Rectal smooth muscle tissue (tissue), 1 donor: ENCODE data around the gene LRRC32.
"Not testable (repeated sequence)": the region's sequence is repeated elsewhere in the genome, so short reads cannot be mapped to it uniquely, and the experiment has no call there.

ENCODE experiments used
- H3K27ac ChIP-seq: one replicate; pipeline ENCODE4 v1.7.0; 2013; ENCODE audit warnings: low read depth, low read length, inconsistent platforms
- H3K27me3 ChIP-seq: one replicate; pipeline ENCODE4 v1.7.0; 2013; ENCODE audit warnings: low read length; ENCODE audit not compliant: control insufficient read depth, insufficient read depth
- H3K36me3 ChIP-seq: one replicate; pipeline ENCODE4 v1.7.0; 2013; ENCODE audit warnings: low read length; ENCODE audit not compliant: control insufficient read depth, insufficient read depth
- H3K4me1 ChIP-seq: one replicate; pipeline ENCODE4 v1.7.0; 2013; ENCODE audit warnings: low read length; ENCODE audit not compliant: control insufficient read depth, insufficient read depth
- H3K4me3 ChIP-seq: one replicate; pipeline ENCODE4 v1.7.0; 2013; ENCODE audit warnings: low read length
- H3K9ac ChIP-seq: one replicate; pipeline ENCODE4 v1.7.0; 2013; ENCODE audit warnings: low read length

Gene LRRC32

GRCh38 chr11:76623171-76623883 is 47.2 kb downstream of the LRRC32 start:
- H3K4me1 ChIP-seq: peaks cover 2% of the 10 kb centered on the region
- H3K36me3 ChIP-seq: no peaks in the 10 kb centered on the region
- H3K9ac ChIP-seq: no peak overlapping the region
- H3K27me3 ChIP-seq: no peaks in the 10 kb centered on the region
- H3K27ac ChIP-seq: no peak overlapping the region
- H3K4me3 ChIP-seq: no peak overlapping the region

DNA sequence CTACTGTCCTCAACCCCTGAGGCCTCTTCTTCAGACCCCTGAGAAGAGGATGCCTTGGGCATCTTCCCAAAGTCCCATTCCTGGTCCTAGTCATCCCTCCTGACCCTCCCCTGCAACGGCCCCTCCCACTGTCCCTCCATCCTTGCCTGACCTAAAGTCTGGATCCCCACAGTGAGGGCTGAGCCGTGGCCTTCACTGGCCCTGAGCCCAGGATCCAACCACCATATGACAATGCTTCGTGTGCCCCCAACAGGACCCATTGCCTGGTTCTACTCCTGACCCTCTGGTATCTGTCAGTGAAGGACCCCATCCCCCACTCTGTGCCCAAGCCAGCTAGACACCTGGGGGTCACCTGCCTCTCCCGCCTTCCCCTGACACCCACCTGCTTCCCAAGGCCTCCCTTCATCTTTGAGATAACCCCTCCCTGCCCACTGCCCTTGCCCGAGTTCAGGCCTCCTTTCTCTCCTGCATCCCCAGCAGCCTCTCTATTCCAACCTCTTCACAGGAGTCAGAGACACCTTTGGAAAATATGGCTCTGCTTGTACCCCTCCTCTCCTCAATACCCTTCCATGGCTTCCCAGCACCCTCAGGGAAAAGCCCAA is 48.0 kb downstream of the LRRC32 start:
- H3K4me1 ChIP-seq: peaks cover 2% of the 10 kb centered on the region
- H3K36me3 ChIP-seq: no peaks in the 10 kb centered on the region
- no peak overlapping the region for H3K4me3 ChIP-seq
- H3K9ac ChIP-seq: no peak overlapping the region
- H3K27me3 ChIP-seq: no peaks in the 10 kb centered on the region
- H3K27ac ChIP-seq: no peak overlapping the region

GRCh38 chr11:76621868-76622267 is 48.7 kb downstream of the LRRC32 start:
- Histone ChIP-seq H3K36me3 (no peaks in the 10 kb centered on the region), H3K4me3 (no peak overlapping the region), H3K27ac (no peak overlapping the region), H3K4me1 (peaks cover 2% of the 10 kb centered on the region), H3K27me3 (no peaks in the 10 kb centered on the region), H3K9ac (no peak overlapping the region)

DNA sequence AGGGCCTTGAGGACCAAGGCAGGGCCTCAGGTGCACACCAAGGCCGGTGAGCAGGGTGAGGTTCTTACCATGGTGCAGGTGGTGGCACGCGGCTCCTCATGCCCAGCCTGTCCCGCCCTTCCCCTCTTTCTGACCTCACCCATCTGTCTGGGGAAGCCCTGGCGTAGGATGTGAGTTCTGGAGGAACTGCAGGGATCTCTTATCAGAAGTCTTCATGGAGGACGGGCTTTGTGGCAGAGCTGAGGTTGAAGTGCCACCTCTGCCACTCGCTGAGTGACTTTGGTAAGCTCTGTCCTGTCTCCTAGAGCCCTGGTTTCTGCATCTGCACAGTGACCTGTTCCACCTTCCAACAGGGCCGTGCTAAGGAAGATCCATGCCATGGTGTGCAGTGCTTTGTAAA is 49.1 kb downstream of the LRRC32 start:
- no peaks in the 10 kb centered on the region for H3K36me3 ChIP-seq
- peaks cover 2% of the 10 kb centered on the region for H3K4me1 ChIP-seq
- H3K9ac ChIP-seq: no peak overlapping the region
- H3K4me3 ChIP-seq: no peak overlapping the region
- no peaks in the 10 kb centered on the region for H3K27me3 ChIP-seq
- no peak overlapping the region for H3K27ac ChIP-seq

- no peaks in the 10 kb centered on the region for H3K27me3 ChIP-seq
- no peak overlapping the region for H3K27ac ChIP-seq
- no peak overlapping the region for H3K4me3 ChIP-seq
- no peaks in the 10 kb centered on the region for H3K36me3 ChIP-seq
- H3K9ac ChIP-seq: no peak overlapping the region
- H3K4me1 ChIP-seq: peaks cover 2% of the 10 kb centered on the region
Measured at GRCh38 chr11:76620489-76620888, 50.1 kb downstream of the LRRC32 start.

DNA sequence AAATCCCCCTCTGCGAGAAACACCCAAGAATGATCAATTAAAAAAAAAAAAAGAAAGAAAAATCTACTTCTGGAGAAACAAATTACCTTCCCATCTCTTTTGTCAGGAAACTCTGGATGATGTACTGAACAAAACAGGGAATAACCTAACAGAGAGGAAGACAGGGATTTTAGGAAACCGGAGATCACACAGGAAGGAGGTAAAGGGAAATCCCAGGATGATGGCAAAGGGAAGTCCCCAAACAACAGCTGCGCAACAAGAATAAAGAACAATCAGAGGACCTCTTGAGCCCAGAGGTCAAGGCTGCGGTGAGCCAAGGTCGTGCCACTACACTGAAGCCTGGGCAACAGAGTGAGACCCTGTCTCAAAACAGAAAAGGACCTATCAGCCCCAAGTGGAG is 50.7 kb downstream of the LRRC32 start:
- H3K9ac ChIP-seq, H3K27me3 ChIP-seq, H3K4me3 ChIP-seq, H3K27ac ChIP-seq, H3K36me3 ChIP-seq, H3K4me1 ChIP-seq: not testable (repeated sequence)

- Histone ChIP-seq H3K36me3 (no peaks in the 10 kb centered on the region), H3K4me3 (no peak overlapping the region), H3K9ac (no peak overlapping the region), H3K27ac (no peak overlapping the region), H3K27me3 (no peaks in the 10 kb centered on the region), H3K4me1 (peaks cover 2% of the 10 kb centered on the region)
Measured at GRCh38 chr11:76617553-76618265, 52.8 kb downstream of the LRRC32 start.

DNA sequence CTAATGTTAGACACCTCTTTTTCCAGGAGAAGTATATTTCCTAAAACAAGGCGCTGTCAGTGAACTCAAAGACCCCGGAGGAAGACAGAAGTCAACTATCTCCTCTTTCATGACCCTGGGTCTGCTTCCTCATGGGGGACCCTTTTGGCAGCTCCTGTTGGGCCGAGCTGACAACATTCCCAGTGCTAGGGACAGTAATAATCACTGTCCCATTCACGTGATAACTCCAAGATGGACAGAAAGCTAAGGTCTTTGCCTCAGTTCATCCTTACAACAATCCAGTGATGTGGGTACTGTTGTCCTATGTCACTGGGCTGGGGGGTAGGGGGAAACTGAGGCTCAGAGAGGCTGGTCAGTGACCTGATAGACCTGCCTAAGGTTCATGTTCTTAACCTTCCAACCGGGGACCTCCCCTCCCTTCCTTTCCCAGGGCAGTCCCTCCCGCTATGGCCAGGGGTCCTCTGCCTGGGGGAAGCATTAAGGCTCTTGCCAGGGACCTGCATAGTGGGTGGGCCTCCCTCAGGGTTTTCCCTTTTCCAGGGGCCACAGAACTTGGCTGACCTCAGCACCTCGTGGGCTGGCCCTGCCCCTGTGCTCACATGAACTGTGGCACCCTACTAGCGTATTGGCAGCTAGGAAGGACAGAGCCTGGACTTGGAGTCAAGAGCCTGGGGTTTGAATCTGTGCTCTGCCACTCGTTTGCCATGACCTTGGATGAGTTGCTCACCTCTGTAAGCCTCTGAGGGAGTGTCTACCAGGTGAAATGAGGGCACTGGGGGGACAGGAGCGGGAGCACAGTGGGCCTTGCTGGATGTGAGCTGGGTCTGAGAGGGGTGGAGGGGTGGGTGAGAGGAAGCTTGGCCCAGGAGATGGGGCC is 53.6 kb downstream of the LRRC32 start:
- no peak overlapping the region for H3K4me3 ChIP-seq
- no peak overlapping the region for H3K9ac ChIP-seq
- H3K4me1 ChIP-seq: peaks cover 2% of the 10 kb centered on the region
- no peak overlapping the region for H3K27ac ChIP-seq
- no peaks in the 10 kb centered on the region for H3K36me3 ChIP-seq
- H3K27me3 ChIP-seq: no peaks in the 10 kb centered on the region

GRCh38 chr11:76615950-76616349 is 54.6 kb downstream of the LRRC32 start:
- Histone ChIP-seq H3K27me3 (no peaks in the 10 kb centered on the region), H3K36me3 (no peaks in the 10 kb centered on the region), H3K9ac (no peak overlapping the region), H3K4me3 (no peak overlapping the region), H3K27ac (no peak overlapping the region), H3K4me1 (peaks cover 4% of the 10 kb centered on the region)

GRCh38 chr11:76614471-76615179 is 55.9 kb downstream of the LRRC32 start:
- Histone ChIP-seq H3K4me3 (no peak overlapping the region), H3K27me3 (no peaks in the 10 kb centered on the region), H3K9ac (no peak overlapping the region), H3K4me1 (peaks cover 12% of the 10 kb centered on the region), H3K27ac (no peak overlapping the region), H3K36me3 (no peaks in the 10 kb centered on the region)

DNA sequence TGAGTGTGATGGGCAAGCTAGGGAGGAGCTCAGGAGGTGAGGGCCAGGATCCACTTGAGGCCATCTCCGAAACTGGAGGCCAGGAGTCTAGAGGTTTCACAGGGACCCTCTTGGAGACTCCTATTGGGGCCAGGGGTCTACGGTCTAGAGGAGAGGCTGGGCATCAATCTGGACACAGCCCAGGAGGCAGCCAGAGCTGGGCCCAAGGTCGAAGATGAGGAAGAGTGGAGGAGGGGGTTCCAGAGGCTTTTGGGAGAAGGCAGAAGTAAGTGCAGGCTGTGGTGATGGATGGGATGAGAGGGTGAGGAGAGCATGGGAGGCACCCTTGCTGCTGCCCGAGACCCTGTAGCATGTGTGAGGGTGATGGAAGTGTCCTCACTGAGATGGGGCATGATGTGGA is 56.6 kb downstream of the LRRC32 start:
- Histone ChIP-seq H3K27me3 (no peaks in the 10 kb centered on the region), H3K9ac (no peak overlapping the region), H3K27ac (no peak overlapping the region), H3K4me1 (peaks cover 12% of the 10 kb centered on the region), H3K4me3 (no peak overlapping the region), H3K36me3 (no peaks in the 10 kb centered on the region)

DNA sequence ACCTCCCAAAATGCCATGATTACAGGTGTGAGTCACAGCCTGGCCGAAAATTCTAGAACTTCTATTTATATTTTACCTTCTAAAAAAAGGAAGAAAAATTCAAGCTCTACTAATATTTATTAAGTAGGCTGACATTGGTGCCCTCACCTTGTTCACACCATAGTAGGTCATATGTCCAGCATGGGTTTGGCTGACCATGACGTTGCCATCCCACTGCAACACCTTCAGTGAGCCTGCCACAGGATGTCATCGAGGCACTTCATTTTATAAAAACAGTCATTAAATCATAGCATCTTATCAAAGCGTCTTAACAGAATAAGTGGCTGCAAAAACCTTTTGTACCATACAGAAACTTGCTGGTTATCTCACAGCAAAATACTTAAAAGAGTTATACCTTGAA is 58.3 kb downstream of the LRRC32 start:
- Histone ChIP-seq H3K4me1 (peaks cover 12% of the 10 kb centered on the region), H3K27me3 (no peaks in the 10 kb centered on the region), H3K27ac (no peak overlapping the region), H3K4me3 (no peak overlapping the region), H3K36me3 (no peaks in the 10 kb centered on the region), H3K9ac (no peak overlapping the region)
